A172 (cell line): ENCODE measurements around the gene AMOTL2. TPM values are rescaled to one million over a fixed set of nuclear protein-coding genes. Genes with fewer than 3 reads are reported as not detected.

Experiments
- DNase-seq: peaks from one replicate; pipeline ENCODE4 v3.0.0-alpha.2; 2015; ENCODE audit warnings: low spot score
- total RNA-seq: library from RNA; depleted of rRNA; stranded (reverse); fragments of >200 nt; shearing (Covaris generic); gene quantifications from 2 replicates; pipeline ENCODE4 v1.2.3, GENCODE V29; 2014

AMOTL2 gene
- total RNA-seq, 1 experiment from 2014 or later = 182 TPM

- peak; percentile 45 for DNase-seq
Observed at GRCh38 chr3:134334231-134334900, 39.9 kb downstream of the AMOTL2 start.

- DNase-seq = peak; percentile 80
Observed at GRCh38 chr3:134333522-134334181, 40.6 kb downstream of the AMOTL2 start.

- DNase-seq = no peak
Observed at GRCh38 chr3:134332344-134332743, 41.9 kb downstream of the AMOTL2 start.

- DNase-seq = no peak
Observed at GRCh38 chr3:134331811-134332199, 42.4 kb downstream of the AMOTL2 start.

- DNase-seq = peak; percentile 80
Observed at GRCh38 chr3:134330883-134331810, 43.1 kb downstream of the AMOTL2 start.

- peak; percentile 62 for DNase-seq
Observed at GRCh38 chr3:134328846-134329245, 45.4 kb downstream of the AMOTL2 start.

- DNase-seq = peak; percentile 97
Observed at GRCh38 chr3:134328147-134328591, 46.1 kb downstream of the AMOTL2 start.

- peak; percentile 96 for DNase-seq
Observed at GRCh38 chr3:134327594-134327975, 46.7 kb downstream of the AMOTL2 start.

GRCh38 chr3:134326760-134327593, 47.3 kb downstream of the AMOTL2 start:
- peak; percentile 99 for DNase-seq

- DNase-seq = peak; percentile 91
Observed at GRCh38 chr3:134326126-134326525, 48.1 kb downstream of the AMOTL2 start.

- DNase-seq = peak; percentile 35
Observed at GRCh38 chr3:134325706-134326105, 48.5 kb downstream of the AMOTL2 start.

- no peak for DNase-seq
Observed at GRCh38 chr3:134325061-134325705, 49.1 kb downstream of the AMOTL2 start.

- no peak for DNase-seq
Observed at GRCh38 chr3:134323966-134324962, 50.0 kb downstream of the AMOTL2 start.

- DNase-seq = no peak
Observed at GRCh38 chr3:134322286-134322685, 52.0 kb downstream of the AMOTL2 start.

GRCh38 chr3:134320749-134321148, 53.5 kb downstream of the AMOTL2 start:
- DNase-seq = peak; percentile 96

GRCh38 chr3:134319931-134320330, 54.3 kb downstream of the AMOTL2 start:
- no peak for DNase-seq

GRCh38 chr3:134318166-134318565, 56.1 kb downstream of the AMOTL2 start:
- no peak for DNase-seq

GRCh38 chr3:134317106-134317947, 56.9 kb downstream of the AMOTL2 start:
- DNase-seq = peak; percentile 94
